ENCODE measurements around the gene MFAP4. TPM values are rescaled to one million over a fixed set of nuclear protein-coding genes. Genes with fewer than 3 reads are reported as not detected.

MFAP4 gene
- total RNA-seq, 4 donors from 2014 or later = 89.3 to 282 (median 165) TPM

GRCh38 chr17:19339341-19339815 lies 47.6 kb downstream of the MFAP4 start:
- no peak for ATAC-seq
- TF ChIP-seq POLR2AphosphoS5 (IDR thresholded peaks at IDR 0.05) = no peak
- no peak for TF ChIP-seq CTCF (IDR thresholded peaks at IDR 0.05)
- TF ChIP-seq POLR2A (IDR thresholded peaks at IDR 0.05) = no peak
- TF ChIP-seq EP300 (IDR thresholded peaks at IDR 0.05) = no peak
- Histone ChIP-seq H3K9me3 (no peaks in the 10 kb centered on the region), H3K4me3 (no peak overlapping the region), H3K4me1 (peaks cover 0 to 49% (median 0%) of the 10 kb centered on the region in 3 donors), H3K27me3 (no peaks in the 10 kb centered on the region), H3K36me3 (peaks cover 0 to 17% of the 10 kb centered on the region in 2 donors), H3K27ac (no peak overlapping the region)
- WGBS, 2 donors (ENCODE audit: low coverage in 1 of 2) = 36 to 90% methylated on average over 1 to 2 of the region's 2 CpGs

- Histone ChIP-seq H3K36me3 (peaks cover 0 to 28% of the 10 kb centered on the region in 2 donors), H3K27me3 (no peaks in the 10 kb centered on the region), H3K9me3 (no peaks in the 10 kb centered on the region), H3K4me1 (peaks cover 0 to 41% (median 0%) of the 10 kb centered on the region in 3 donors), H3K4me3 (no peak overlapping the region), H3K27ac (peak overlapping the region in 3 of 4 donors; percentile 24 to 33 (median 27))
- ATAC-seq = peak; percentile 48
- TF ChIP-seq CTCF (IDR thresholded peaks at IDR 0.05) (peak in 3 of 4 experiments; percentile 63 to 74 (median 72)), POLR2AphosphoS5 (IDR thresholded peaks at IDR 0.05) (no peak)
- 60 to 80% methylated on average over 1 to 3 of the region's 7 CpGs for WGBS, 2 donors (ENCODE audit: low coverage in 1 of 2)
Observed at GRCh38 chr17:19338031-19338990, 48.7 kb downstream of the MFAP4 start.

GRCh38 chr17:19337712-19338023 lies 49.3 kb downstream of the MFAP4 start:
- TF ChIP-seq EP300 (IDR thresholded peaks at IDR 0.05) (no peak), POLR2A (IDR thresholded peaks at IDR 0.05) (no peak), CTCF (IDR thresholded peaks at IDR 0.05) (no peak), POLR2AphosphoS5 (IDR thresholded peaks at IDR 0.05) (no peak)
- WGBS, 2 donors (ENCODE audit: low coverage in 1 of 2) = no CpG with 5 or more reads among the region's 2 CpGs
- H3K27me3 ChIP-seq = no peaks in the 10 kb centered on the region
- no peak for ATAC-seq
- H3K27ac ChIP-seq = peak overlapping the region in 3 of 4 donors; percentile 24 to 33 (median 27)
- H3K36me3 ChIP-seq = peaks cover 0 to 35% of the 10 kb centered on the region in 2 donors
- H3K9me3 ChIP-seq = no peaks in the 10 kb centered on the region
- H3K4me1 ChIP-seq = peaks cover 0 to 34% (median 0%) of the 10 kb centered on the region in 3 donors
- no peak overlapping the region for H3K4me3 ChIP-seq

GRCh38 chr17:19336938-19337711 lies 49.9 kb downstream of the MFAP4 start:
- peaks cover 0 to 29% (median 0%) of the 10 kb centered on the region in 3 donors for H3K4me1 ChIP-seq
- peaks cover 0 to 40% of the 10 kb centered on the region in 2 donors for H3K36me3 ChIP-seq
- no peaks in the 10 kb centered on the region for H3K9me3 ChIP-seq
- peak overlapping the region in 1 of 4 donors; percentile 33 for H3K27ac ChIP-seq
- 61% methylated on average over 3 to 7 of the region's 21 CpGs for WGBS, 2 donors (ENCODE audit: low coverage in 1 of 2)
- H3K27me3 ChIP-seq = no peaks in the 10 kb centered on the region
- TF ChIP-seq CTCF (IDR thresholded peaks at IDR 0.05) = peak in 1 of 4 experiments; percentile 81
- no peak for TF ChIP-seq EP300 (IDR thresholded peaks at IDR 0.05)
- peak; percentile 65 for ATAC-seq
- no peak overlapping the region for H3K4me3 ChIP-seq
